Measurements from ENCODE around the gene NOC4L.
"Not testable (repeated sequence)": the region's sequence is repeated elsewhere in the genome, so short reads cannot be mapped to it uniquely, and the experiment has no call there.

Gene NOC4L

GRCh38 chr12:132144115-132144809 lies at the start of gene NOC4L, which contains the start of gene DDX51:
NOC4L (plus strand) TSS chr12:132144457; CDS start chr12:132144489, 32 bp downstream.
DDX51 (minus strand) TSS chr12:132144319; CDS start chr12:132144296, 23 bp downstream.
- DNase-seq = peak; percentile 95

DNA sequence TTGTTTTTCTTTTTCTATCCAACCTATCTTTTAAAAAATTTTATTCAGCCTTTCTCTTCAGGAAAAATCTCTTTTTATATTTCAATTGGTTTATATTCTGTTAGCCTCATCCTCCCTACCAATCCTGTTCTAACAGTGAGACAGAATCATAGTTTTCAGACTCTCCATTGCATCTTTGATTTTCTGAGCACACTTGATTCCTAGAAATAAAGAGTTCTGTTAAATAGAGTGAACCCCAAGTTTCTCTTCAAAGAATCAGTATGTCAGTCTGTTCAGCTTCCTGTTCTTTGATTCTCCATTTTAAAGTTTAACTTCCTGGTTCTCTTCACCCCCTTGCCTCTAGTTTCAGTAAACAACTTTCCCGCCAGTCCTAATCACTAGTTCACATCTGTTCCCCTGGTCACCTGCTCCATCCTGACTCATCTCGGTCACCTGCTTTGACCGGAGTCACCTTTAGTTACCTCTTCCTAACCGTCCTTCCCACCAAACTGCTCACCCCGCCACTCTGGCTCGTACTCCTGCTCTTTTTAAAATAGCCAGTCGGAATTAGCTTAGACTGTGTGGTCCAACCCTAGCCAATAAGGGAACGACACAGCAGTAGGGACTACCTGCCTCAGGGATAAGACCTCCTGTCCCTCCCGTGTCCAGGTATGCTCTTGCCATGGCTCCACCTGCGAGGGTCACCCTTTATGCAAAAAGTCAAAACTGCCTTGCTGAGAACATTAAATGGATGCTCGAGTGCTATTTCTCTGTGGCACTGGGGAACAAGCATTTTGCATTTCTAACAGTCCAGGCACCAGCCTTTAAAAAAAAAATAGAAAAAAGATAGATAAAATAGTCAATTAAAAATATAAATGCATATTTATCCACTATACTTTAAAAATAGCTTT lies 48.5 kb upstream of the NOC4L start:
- no peak for DNase-seq

- no peak for DNase-seq
Observed at GRCh38 chr12:132099739-132100138, 44.5 kb upstream of the NOC4L start.

GRCh38 chr12:132100306-132101065 lies 43.8 kb upstream of the NOC4L start:
- DNase-seq = no peak

- no peak for DNase-seq
Observed at GRCh38 chr12:132102297-132102696, 42.0 kb upstream of the NOC4L start.

- not testable (repeated sequence) for DNase-seq
Observed at GRCh38 chr12:132103072-132103471, 41.2 kb upstream of the NOC4L start.

DNA sequence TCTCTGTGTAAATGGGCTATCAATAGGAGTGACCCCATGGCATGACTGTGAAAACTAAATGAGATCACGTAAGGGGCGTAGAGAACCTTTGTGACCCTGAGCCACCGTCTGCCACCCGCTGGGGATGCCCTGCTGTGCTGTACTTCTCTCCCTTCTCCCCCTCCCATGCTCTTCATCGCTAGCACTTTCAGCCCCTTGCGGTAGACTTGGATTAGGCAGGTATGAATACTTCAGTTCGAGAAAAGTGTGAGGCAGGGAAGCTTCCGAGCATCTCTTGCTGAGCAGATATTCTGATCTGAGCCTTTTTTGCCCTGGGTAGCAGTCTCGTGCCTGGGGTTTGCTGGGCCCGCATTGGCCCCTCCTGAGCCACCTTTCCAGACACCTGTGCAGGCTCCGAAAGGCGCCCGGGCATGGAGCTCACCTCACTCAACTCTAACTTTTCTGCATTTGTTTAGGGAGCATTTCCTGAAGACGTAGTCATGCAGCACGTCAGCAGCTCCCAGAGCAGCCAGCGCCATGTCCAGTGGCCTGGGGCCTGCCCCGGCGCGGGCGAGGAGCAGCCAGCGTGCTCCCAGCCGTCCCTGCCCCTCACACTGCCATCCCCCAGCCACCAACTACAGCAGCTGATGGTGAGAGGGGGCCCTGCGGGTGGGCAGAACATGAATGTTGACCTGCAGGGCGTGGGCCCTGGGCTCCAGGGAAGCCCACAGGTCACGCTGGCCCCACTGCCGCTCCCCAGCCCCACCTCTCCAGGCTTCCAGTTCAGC lies 40.5 kb upstream of the NOC4L start:
- DNase-seq = no peak

- DNase-seq = no peak
Observed at GRCh38 chr12:132105467-132105866, 38.8 kb upstream of the NOC4L start.

DNA sequence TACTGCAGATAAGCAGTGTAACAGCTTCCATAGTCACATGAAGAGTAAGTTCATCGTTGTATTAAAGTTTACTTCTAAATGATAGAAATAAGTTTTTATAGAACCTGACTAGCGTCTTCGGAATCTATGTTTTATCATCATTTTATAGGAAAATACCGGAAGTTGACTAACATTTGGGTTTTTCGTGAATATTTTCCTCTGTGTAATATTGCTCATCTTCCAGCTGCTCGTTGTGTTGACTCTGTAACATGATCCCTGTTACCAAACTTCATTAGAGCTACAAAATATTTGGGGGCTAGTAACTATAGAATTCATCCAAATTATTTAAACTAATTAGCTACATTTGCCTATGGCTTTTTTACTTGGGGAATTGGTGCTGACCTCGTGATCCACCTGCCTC lies 37.3 kb upstream of the NOC4L start:
- no peak for DNase-seq

- DNase-seq = no peak
Observed at GRCh38 chr12:132108211-132108832, 35.9 kb upstream of the NOC4L start.

- DNase-seq = no peak
Observed at GRCh38 chr12:132109741-132110140, 34.5 kb upstream of the NOC4L start.

- DNase-seq = no peak
Observed at GRCh38 chr12:132110677-132111076, 33.6 kb upstream of the NOC4L start.

DNA sequence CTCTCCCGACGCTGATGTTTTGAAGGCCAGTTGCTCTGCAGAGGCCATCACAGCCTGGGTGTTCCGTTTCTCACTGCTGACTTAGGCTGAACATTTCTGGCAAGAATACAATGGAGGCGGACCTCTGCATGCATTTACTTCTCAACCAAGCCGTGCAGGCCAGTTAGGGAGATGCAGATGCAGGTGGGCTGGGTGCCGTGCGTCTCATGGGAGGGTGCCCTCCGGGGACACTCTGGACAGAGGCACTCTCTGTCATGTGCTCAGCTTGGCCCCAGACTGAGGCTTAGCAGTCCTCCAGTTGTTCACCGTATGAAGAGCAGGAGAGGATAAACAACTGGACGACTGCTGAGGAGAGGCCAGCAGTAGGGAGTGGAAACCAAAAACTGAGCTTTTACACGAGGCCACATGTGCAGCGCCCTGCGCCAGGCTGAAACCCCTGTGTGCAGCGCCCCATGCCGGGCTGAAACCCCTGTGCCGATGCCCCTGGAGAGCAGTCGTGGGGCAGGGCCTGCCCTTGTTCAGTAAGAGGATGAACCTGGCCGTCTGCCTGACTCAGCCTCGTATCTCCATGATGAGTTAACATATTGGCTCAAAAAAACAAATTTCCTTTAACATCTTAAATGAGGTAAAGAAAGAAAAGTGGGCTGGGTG lies 32.5 kb upstream of the NOC4L start:
- DNase-seq = no peak

- DNase-seq = no peak
Observed at GRCh38 chr12:132114667-132115066, 29.6 kb upstream of the NOC4L start.

DNA sequence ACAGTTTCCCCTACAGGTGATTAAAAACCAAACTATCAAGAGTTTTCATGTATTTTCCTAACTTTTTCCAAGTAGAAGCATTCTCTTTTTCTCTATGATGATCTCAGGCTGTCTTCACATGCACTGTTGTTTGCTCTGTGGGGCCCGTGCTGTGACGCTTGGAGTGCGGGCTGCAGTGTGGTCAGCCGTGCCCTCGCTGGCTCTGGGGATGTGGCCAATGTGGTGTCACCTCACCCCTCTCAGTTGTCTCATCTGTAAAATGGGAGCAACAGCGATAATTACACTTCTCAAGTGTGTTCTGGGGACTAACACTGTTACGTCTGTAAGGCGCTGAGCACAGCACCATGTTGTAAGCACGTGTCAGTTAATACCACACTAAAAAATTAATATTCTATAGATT lies 28.8 kb upstream of the NOC4L start:
- DNase-seq = no peak

DNA sequence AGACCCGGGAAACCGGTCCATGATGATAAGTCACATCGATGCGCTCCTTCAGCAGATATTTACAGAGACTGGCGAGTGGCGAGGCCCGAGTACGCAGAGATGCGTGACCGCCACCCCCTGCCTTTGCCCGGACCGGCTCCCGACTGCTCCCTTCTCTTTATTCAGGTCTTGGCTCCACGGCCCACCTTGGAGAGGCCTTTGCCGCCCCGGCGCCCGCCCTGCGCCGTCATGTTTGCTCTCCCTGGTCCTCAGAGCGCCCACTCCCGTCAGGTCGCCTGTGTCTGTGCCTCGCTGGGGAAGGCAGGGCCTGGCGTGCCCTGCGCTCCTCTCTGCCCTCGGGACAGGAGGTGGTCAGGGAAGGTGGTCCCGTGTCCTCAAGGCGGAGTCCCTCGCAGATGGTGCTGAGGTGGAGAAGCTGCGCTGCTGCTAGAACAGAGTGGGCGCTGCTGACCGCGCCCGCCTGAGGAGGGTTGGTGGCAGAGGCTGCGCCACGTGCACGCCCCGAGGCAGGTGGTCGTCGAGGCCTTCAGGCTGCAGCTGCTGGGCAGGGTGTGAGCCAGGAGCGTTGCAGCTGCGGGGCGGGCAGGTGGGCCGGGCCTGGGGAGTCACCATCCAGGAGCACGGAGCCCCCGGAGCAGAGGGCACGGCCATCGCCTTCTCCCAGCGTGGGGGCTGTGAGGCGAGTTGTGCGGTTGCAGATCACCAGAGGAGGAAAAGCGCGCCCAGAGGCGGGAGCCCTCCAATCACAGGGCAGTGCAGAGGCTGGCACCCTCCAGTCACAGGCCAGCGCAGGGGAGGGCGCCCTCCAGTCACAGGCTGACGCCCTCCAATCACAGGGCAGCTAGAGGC lies 27.3 kb upstream of the NOC4L start:
- no peak for DNase-seq

DNA sequence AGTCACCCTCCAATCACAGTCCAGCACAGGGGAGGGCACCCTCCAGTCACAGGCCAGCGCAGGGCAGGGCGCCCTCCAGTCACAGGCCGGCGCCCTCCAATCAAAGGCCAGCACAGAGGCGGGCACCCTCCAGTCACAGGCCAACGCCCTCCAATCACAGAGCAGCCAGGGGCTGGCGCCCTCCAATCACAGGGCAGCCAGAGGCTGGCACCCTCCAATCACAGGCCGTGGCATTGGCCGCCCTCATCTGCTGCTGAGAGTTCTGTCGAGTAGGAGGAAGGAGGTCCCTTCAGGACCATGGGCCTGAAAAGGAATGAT lies 26.7 kb upstream of the NOC4L start:
- DNase-seq = no peak

- no peak for DNase-seq
Observed at GRCh38 chr12:132118876-132119275, 25.4 kb upstream of the NOC4L start.

GRCh38 chr12:132121283-132121682 lies 23.0 kb upstream of the NOC4L start:
- no peak for DNase-seq

- no peak for DNase-seq
Observed at GRCh38 chr12:132123970-132124765, 20.1 kb upstream of the NOC4L start.
